Caco-2 (cell line): ENCODE results near the gene CNKSR1. TPM values are rescaled to one million over a fixed set of nuclear protein-coding genes. Genes with fewer than 3 reads are reported as not detected.

ENCODE experiments used
- BruUV-seq: library from RNA; stranded (reverse); fragments of 400-500 nt; replicated peaks from 2 replicates; lab custom pipeline; 2021; lab: Mats Ljungman, UMichigan
- CTCF ChIA-PET: fragments of 300-600 bp; sonication (Branson Sonifier 250); formaldehyde crosslinking; loops from one replicate; lab custom pipeline; 2022; ENCODE audit warnings: antibody characterized with exemption; lab: Charles Lee
- POLR2A ChIA-PET: fragments of 300-600 bp; sonication (Branson Sonifier 250); formaldehyde crosslinking; loops from one replicate; lab custom pipeline; 2022; ENCODE audit warnings: antibody characterized with exemption; lab: Charles Lee
- DNase-seq, 2 experiments: peaks; one replicate each; pipeline versions ENCODE4 v3.0.0 to v3.0.0-alpha.2; 2020 to 2022
- H3K27me3 ChIP-seq: replicated peaks from 2 replicates; pipeline ENCODE4 v1.6.0; 2011; ENCODE audit warnings: low read length; ENCODE audit not compliant: control insufficient read depth, insufficient read depth
- H3K36me3 ChIP-seq: 2 replicates; pipeline ENCODE4 v1.5.1; 2011; ENCODE audit warnings: low read length; ENCODE audit not compliant: control insufficient read depth, insufficient read depth
- H3K4me1 ChIP-seq: fragments of 250-450 bp; sonication (Bioruptor Pico); 2 replicates; pipeline ENCODE4 v1.5.1; 2020; ENCODE audit warnings: mild to moderate bottlenecking
- H3K4me3 ChIP-seq: 2 replicates; pipeline ENCODE4 v1.5.1; 2011; ENCODE audit warnings: low read depth, mild to moderate bottlenecking, control low read depth, low read length
- H3K9me3 ChIP-seq: fragments of 250-450 bp; sonication (Bioruptor Pico); 2 replicates; pipeline ENCODE4 v1.5.1; 2020; ENCODE audit warnings: mild to moderate bottlenecking, moderate library complexity
- H3K27ac Mint-ChIP-seq: one replicate; pipeline ENCODE4 v1.8.0; 2022; ENCODE audit warnings: mixed read lengths; ENCODE audit not compliant: unreplicated experiment
- H3K27me3 Mint-ChIP-seq: one replicate; pipeline ENCODE4 v1.8.0; 2022; ENCODE audit warnings: mixed read lengths; ENCODE audit not compliant: insufficient read depth, unreplicated experiment
- H3K36me3 Mint-ChIP-seq: one replicate; pipeline ENCODE4 v1.8.0; 2022; ENCODE audit warnings: mild to moderate bottlenecking, mixed read lengths; ENCODE audit not compliant: insufficient read depth, unreplicated experiment
- H3K4me1 Mint-ChIP-seq: one replicate; pipeline ENCODE4 v1.8.0; 2022; ENCODE audit warnings: low read depth, mixed read lengths; ENCODE audit not compliant: unreplicated experiment
- H3K4me3 Mint-ChIP-seq: one replicate; pipeline ENCODE4 v1.8.0; 2022; ENCODE audit warnings: mild to moderate bottlenecking, moderate library complexity, mixed read lengths; ENCODE audit not compliant: unreplicated experiment
- H3K9me3 Mint-ChIP-seq: one replicate; pipeline ENCODE4 v1.8.0; 2022; ENCODE audit warnings: mixed read lengths; ENCODE audit not compliant: unreplicated experiment
- CTCF ChIP-seq, 2 experiments: fragments of 200-600 bp in 1 of 2; IDR thresholded peaks; 1 replicate in 1 of 2; 2 replicates in 1 of 2; pipeline versions ENCODE4 v1.5.1 to v1.8.0; 2011 to 2022; ENCODE audit warnings: antibody characterized with exemption in 1 of 2, control low read depth in 1 of 2, inconsistent platforms in 1 of 2, low read depth in 1 of 2, low read length in 1 of 2, mild to moderate bottlenecking in 1 of 2, moderate library complexity in 1 of 2; ENCODE audit not compliant: insufficient read depth in 1 of 2, severe bottlenecking in 1 of 2, unreplicated experiment in 1 of 2
- intact Hi-C: fragments of 100-400 bp; cut with micrococcal nuclease; formaldehyde crosslinking; loops from one replicate; pipeline ENCODE4 v1.10.0; 2022; ENCODE audit not compliant: unreplicated experiment
- total RNA-seq: library from RNA; stranded (reverse); gene quantifications from 2 replicates; pipeline ENCODE4 v1.2.3, GENCODE V29; 2022

The CNKSR1 gene
- total RNA-seq, 1 experiment from 2014 or later = 16.1 TPM

GRCh38 chr1:26184883-26185282 lies 7.6 kb downstream of the CNKSR1 start:
- CTCF ChIA-PET = no interaction called here
- H3K27me3 Mint-ChIP-seq = no peaks in the 10 kb centered on the region
- POLR2A ChIA-PET = no interaction called here
- H3K4me1 Mint-ChIP-seq = peaks cover 6% of the 10 kb centered on the region
- no peaks in the 10 kb centered on the region for H3K9me3 ChIP-seq
- H3K4me1 ChIP-seq = no peaks in the 10 kb centered on the region
- DNase-seq = no peak
- H3K27ac Mint-ChIP-seq = no peak overlapping the region
- no peak overlapping the region for H3K4me3 Mint-ChIP-seq
- H3K4me3 ChIP-seq = no peak overlapping the region
- no peak for TF ChIP-seq CTCF (IDR thresholded peaks at IDR 0.05; ENCODE audit: insufficient read depth in 1 of 2, low read depth in 1 of 2, low read length in 1 of 2, severe bottlenecking in 1 of 2, unreplicated experiment in 1 of 2)
- H3K36me3 ChIP-seq = peaks cover 1% of the 10 kb centered on the region; the same call in 1 of the 2 replicates
- no peaks in the 10 kb centered on the region for H3K27me3 ChIP-seq
- peaks cover 5% of the 10 kb centered on the region for H3K36me3 Mint-ChIP-seq
- no TSS peak for BruUV-seq
- no peaks in the 10 kb centered on the region for H3K9me3 Mint-ChIP-seq
- intact Hi-C loops = no loop called here

DNA sequence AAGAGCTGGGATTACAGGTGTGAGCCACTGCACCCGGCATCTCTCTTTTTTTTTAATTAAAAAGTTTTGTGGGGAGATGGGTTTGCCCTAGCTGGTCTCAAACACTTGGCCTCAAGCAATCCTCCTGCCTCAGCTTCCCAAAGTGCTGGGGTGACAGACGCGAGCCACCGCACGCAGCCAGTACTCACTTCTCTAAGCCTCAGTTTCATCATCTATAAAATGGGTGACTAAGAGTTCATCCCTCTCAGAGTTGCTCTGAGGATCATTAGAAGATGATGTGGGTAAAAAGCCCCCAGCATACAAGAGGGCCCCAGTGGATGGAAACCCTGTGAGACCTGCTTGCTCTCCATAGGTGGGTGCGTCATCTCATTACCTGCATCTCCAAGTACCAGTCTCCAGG lies 10.6 kb downstream of the CNKSR1 start:
- Histone ChIP-seq H3K27me3 (no peaks in the 10 kb centered on the region), H3K36me3 (no peaks in the 10 kb centered on the region; the same call in 1 of the 2 replicates), H3K9me3 (no peaks in the 10 kb centered on the region), H3K4me3 (no peak overlapping the region), H3K4me1 (no peaks in the 10 kb centered on the region)
- no peaks in the 10 kb centered on the region for H3K9me3 Mint-ChIP-seq
- no TSS peak for BruUV-seq
- no peaks in the 10 kb centered on the region for H3K27me3 Mint-ChIP-seq
- POLR2A ChIA-PET = no interaction called here
- no peak for DNase-seq
- H3K27ac Mint-ChIP-seq = no peak overlapping the region
- H3K4me1 Mint-ChIP-seq = peaks cover 14% of the 10 kb centered on the region
- intact Hi-C loops = no loop called here
- peaks cover 5% of the 10 kb centered on the region for H3K36me3 Mint-ChIP-seq
- CTCF ChIA-PET = no interaction called here
- no peak overlapping the region for H3K4me3 Mint-ChIP-seq
- TF ChIP-seq CTCF (IDR thresholded peaks at IDR 0.05; ENCODE audit: insufficient read depth in 1 of 2, low read depth in 1 of 2, low read length in 1 of 2, severe bottlenecking in 1 of 2, unreplicated experiment in 1 of 2) = no peak

DNA sequence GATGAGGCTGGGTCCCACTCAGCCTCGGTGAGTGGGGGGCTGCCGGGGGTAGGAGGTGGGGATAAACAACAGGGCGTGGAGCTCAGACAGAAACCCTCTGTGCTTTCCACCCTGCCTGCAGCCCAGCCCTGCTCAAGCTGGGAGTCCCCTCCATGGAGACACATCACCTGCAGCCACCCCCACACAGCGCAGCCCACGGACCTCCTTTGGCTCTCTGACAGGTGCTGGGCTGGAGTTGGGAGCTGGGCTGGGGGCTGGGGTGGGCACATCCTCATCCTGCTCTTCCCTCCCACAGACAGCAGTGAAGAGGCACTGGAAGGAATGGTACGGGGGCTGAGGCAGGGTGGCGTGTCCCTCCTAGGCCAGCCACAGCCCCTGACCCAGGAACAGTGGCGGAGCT lies 11.2 kb downstream of the CNKSR1 start:
- TF ChIP-seq CTCF (IDR thresholded peaks at IDR 0.05; ENCODE audit: insufficient read depth in 1 of 2, low read depth in 1 of 2, low read length in 1 of 2, severe bottlenecking in 1 of 2, unreplicated experiment in 1 of 2) = no peak
- no TSS peak for BruUV-seq
- Histone ChIP-seq H3K27me3 (no peaks in the 10 kb centered on the region), H3K9me3 (no peaks in the 10 kb centered on the region), H3K36me3 (no peaks in the 10 kb centered on the region; the same call in 1 of the 2 replicates), H3K4me3 (no peak overlapping the region), H3K4me1 (no peaks in the 10 kb centered on the region)
- DNase-seq = no peak
- Mint-ChIP-seq H3K4me3 (no peak overlapping the region), H3K27me3 (no peaks in the 10 kb centered on the region), H3K4me1 (peaks cover 14% of the 10 kb centered on the region), H3K9me3 (no peaks in the 10 kb centered on the region), H3K27ac (no peak overlapping the region), H3K36me3 (peaks cover 5% of the 10 kb centered on the region)
- POLR2A ChIA-PET = no interaction called here
- CTCF ChIA-PET = interaction anchor here (2.9 kb wide), 1 partner anchor 46 kb away, joined by 36 read pairs; the partner anchor contains the start of gene CEP85
- intact Hi-C loops = no loop called here
